ENCODE data around the gene PML.
"Not testable (repeated sequence)": the region's sequence is repeated elsewhere in the genome, so short reads cannot be mapped to it uniquely, and the experiment has no call there.

Gene PML

DNA sequence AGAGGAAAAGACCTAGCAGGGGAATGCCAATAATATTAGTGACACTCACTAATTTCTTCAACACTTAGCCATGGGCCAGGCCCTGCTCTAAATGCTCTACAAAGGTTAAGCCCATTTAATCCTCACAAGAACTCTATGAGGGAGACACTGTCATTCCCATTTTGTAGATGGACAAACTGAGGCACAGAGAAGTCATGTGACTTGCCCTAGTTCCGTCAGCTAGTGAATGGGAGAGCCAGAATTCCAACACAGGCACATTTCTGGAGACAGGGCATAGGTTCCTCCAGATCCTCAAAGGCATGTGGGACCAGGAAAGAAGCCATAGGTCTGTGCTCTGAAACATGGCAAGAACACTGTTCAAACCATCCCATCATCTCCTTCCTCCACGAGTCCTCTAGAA lies 36.7 kb upstream of the PML start:
- Histone ChIP-seq H3K4me3 (replicated peaks; ENCODE audit: insufficient read depth, low read length) (no peak overlapping the region), H3K27me3 (ENCODE audit: insufficient read depth, poor library complexity, severe bottlenecking) (peaks cover 9% of the 10 kb centered on the region), H3K27ac (replicated peaks) (no peak overlapping the region)
- TF ChIP-seq POLR2AphosphoS5 (IDR thresholded peaks at IDR 0.05; ENCODE audit: low read depth) (no peak), SPI1 (IDR thresholded peaks at IDR 0.05; ENCODE audit: borderline replicate concordance, low read depth) (no peak), GABPA (IDR thresholded peaks at IDR 0.05; ENCODE audit: low read depth) (no peak)
- TF ChIP-seq, protein P1, sequence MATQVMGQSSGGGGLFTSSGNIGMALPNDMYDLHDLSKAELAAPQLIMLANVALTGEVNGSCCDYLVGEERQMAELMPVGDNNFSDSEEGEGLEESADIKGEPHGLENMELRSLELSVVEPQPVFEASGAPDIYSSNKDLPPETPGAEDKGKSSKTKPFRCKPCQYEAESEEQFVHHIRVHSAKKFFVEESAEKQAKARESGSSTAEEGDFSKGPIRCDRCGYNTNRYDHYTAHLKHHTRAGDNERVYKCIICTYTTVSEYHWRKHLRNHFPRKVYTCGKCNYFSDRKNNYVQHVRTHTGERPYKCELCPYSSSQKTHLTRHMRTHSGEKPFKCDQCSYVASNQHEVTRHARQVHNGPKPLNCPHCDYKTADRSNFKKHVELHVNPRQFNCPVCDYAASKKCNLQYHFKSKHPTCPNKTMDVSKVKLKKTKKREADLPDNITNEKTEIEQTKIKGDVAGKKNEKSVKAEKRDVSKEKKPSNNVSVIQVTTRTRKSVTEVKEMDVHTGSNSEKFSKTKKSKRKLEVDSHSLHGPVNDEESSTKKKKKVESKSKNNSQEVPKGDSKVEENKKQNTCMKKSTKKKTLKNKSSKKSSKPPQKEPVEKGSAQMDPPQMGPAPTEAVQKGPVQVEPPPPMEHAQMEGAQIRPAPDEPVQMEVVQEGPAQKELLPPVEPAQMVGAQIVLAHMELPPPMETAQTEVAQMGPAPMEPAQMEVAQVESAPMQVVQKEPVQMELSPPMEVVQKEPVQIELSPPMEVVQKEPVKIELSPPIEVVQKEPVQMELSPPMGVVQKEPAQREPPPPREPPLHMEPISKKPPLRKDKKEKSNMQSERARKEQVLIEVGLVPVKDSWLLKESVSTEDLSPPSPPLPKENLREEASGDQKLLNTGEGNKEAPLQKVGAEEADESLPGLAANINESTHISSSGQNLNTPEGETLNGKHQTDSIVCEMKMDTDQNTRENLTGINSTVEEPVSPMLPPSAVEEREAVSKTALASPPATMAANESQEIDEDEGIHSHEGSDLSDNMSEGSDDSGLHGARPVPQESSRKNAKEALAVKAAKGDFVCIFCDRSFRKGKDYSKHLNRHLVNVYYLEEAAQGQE (IDR thresholded peaks at IDR 0.05; ENCODE audit: insufficient replicate concordance, low read depth) = no peak
- TF ChIP-seq, protein P2, sequence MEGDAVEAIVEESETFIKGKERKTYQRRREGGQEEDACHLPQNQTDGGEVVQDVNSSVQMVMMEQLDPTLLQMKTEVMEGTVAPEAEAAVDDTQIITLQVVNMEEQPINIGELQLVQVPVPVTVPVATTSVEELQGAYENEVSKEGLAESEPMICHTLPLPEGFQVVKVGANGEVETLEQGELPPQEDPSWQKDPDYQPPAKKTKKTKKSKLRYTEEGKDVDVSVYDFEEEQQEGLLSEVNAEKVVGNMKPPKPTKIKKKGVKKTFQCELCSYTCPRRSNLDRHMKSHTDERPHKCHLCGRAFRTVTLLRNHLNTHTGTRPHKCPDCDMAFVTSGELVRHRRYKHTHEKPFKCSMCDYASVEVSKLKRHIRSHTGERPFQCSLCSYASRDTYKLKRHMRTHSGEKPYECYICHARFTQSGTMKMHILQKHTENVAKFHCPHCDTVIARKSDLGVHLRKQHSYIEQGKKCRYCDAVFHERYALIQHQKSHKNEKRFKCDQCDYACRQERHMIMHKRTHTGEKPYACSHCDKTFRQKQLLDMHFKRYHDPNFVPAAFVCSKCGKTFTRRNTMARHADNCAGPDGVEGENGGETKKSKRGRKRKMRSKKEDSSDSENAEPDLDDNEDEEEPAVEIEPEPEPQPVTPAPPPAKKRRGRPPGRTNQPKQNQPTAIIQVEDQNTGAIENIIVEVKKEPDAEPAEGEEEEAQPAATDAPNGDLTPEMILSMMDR (IDR thresholded peaks at IDR 0.05; ENCODE audit: insufficient read depth, low read length) = no peak
- DNase-seq (ENCODE audit: low read depth in 1 of 2, low spot score in 1 of 2) = no peak

DNA sequence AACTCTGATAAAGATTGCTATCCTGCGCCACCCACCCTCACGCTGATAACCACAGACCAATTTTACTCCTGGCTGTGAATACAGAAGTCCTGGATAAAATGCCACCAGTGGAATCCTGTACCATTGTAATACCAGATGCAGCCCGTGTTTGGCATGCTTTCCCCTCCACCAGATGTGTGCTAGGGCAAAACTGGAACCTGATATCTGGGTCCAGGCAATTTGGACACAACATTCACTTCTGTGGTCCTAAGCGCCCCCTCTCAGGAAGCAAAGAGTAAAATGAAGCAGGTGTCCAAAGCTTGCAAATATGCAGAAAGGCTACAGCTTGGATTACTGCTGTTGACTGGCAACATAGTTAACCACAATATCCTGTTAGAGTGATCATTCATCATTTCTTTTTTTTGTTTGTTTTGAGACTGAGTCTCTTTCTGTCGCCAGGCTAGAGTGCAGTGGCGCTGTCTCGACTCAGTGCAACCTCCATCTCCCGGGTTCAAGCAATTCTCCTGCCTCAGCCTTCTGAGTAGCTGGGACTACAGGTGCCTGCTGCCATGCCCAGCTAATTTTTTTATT lies 35.4 kb upstream of the PML start:
- no peak for DNase-seq (ENCODE audit: low read depth in 1 of 2, low spot score in 1 of 2)
- H3K4me3 ChIP-seq (replicated peaks; ENCODE audit: insufficient read depth, low read length) = no peak overlapping the region
- H3K27ac ChIP-seq (replicated peaks) = no peak overlapping the region
- H3K27me3 ChIP-seq (ENCODE audit: insufficient read depth, poor library complexity, severe bottlenecking) = peaks cover 11% of the 10 kb centered on the region
- TF ChIP-seq, protein P1 (IDR thresholded peaks at IDR 0.05; ENCODE audit: insufficient replicate concordance, low read depth) = no peak
- no peak for TF ChIP-seq POLR2AphosphoS5 (IDR thresholded peaks at IDR 0.05; ENCODE audit: low read depth)
- TF ChIP-seq, protein P2 (IDR thresholded peaks at IDR 0.05; ENCODE audit: insufficient read depth, low read length) = no peak
- no peak for TF ChIP-seq SPI1 (IDR thresholded peaks at IDR 0.05; ENCODE audit: borderline replicate concordance, low read depth)
- TF ChIP-seq GABPA (IDR thresholded peaks at IDR 0.05; ENCODE audit: low read depth) = no peak

DNA sequence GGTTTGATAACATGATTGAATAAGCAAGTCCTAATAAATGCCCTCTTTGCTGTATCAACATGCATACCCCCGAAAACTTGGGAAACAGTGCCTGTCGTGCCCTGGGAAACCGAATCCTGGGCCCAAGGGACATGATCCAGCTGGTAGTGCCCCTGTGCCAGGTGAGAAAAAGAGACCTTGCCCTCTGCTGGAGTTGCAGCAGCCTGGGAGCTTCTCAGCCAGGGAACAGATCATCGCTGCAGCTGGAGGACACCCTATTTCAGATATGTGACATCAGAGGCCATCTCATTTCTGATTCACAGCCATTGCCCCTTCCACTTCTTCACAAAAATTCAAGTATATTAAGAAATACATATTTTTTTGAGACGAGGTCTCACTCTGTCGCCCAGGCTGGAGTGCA lies 34.7 kb upstream of the PML start:
- DNase-seq (ENCODE audit: low read depth in 1 of 2, low spot score in 1 of 2) = no peak
- H3K27me3 ChIP-seq (ENCODE audit: insufficient read depth, poor library complexity, severe bottlenecking) = peaks cover 11% of the 10 kb centered on the region
- no peak overlapping the region for H3K27ac ChIP-seq (replicated peaks)
- H3K4me3 ChIP-seq (replicated peaks; ENCODE audit: insufficient read depth, low read length) = no peak overlapping the region
- TF ChIP-seq, protein P1 (IDR thresholded peaks at IDR 0.05; ENCODE audit: insufficient replicate concordance, low read depth) = no peak
- TF ChIP-seq SPI1 (IDR thresholded peaks at IDR 0.05; ENCODE audit: borderline replicate concordance, low read depth) = no peak
- TF ChIP-seq, protein P2 (IDR thresholded peaks at IDR 0.05; ENCODE audit: insufficient read depth, low read length) = no peak
- TF ChIP-seq GABPA (IDR thresholded peaks at IDR 0.05; ENCODE audit: low read depth) = no peak
- TF ChIP-seq POLR2AphosphoS5 (IDR thresholded peaks at IDR 0.05; ENCODE audit: low read depth) = no peak

DNA sequence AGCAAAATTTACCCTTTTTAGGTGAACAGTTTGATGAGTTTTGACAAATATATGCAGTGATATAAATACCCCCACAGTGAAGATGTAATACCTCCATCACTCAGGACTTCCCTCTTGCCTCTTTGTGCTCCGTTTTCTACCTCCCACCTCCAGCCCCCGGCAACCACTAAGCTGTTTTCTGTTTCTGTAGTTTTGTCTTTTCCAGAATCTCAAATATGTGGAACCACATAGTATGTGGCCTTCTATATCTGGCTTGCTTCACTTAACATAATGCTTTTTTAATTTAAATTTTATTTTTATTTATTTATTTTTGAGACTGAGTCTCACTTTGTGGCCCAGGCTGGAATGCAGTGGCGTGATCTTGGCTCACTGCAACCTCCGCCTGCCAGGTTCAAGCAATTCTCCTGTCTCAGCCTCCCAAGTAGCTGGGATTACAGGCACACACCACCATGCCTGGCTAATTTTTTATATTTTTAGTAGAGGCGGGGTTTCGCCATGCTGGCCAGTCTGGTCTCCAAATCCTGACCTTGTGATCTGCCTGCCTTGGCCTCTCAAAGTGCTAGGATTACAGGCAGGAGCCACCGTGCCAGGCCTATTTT lies 33.9 kb upstream of the PML start:
- not testable (repeated sequence) for DNase-seq (ENCODE audit: low read depth in 1 of 2, low spot score in 1 of 2); H3K4me3 ChIP-seq (replicated peaks; ENCODE audit: insufficient read depth, low read length); H3K27ac ChIP-seq (replicated peaks)
- peaks cover 11% of the 10 kb centered on the region for H3K27me3 ChIP-seq (ENCODE audit: insufficient read depth, poor library complexity, severe bottlenecking)
